GM08714 (cell line): ENCODE results near the gene CPHXL.

ENCODE experiments used
- H3K4me3 ChIP-seq: fragments of 200-500 bp; sonication (Bioruptor generic); 2 replicates; pipeline ENCODE4 v1.5.1; 2014; ENCODE audit warnings: mild to moderate bottlenecking, low read length, inconsistent platforms
- ZNF274 ChIP-seq: IDR thresholded peaks from 2 replicates; pipeline ENCODE4 v1.6.1; 2012; ENCODE audit warnings: mild to moderate bottlenecking, low read depth, low read length

Gene CPHXL

DNA sequence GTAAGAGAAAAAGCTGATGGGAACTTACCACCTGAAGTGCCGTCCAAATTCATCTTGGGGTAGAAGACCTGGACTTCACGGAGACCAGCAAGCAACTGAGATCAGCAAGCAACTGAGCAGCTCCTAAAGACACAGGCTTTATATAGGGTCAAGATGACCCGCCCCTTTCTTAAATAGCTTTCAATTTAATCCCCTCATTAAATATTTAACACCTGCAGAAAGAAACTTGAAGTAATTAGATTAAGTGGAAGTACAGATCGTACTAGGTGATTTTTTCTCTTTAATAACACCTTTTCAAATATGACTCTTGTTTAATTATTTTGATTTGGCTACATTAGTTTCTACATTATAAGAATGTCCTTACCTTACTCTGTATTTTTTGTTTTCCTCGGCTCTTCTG, at the start of gene CPHXL:
CPHXL (minus strand) TSS at position 101 of the 400 bp plus-strand sequence; CDS start at position 53, 48 bp downstream.
- no peak for TF ChIP-seq ZNF274

GRCh38 chr16:75774197-75774596, 47.9 kb upstream of the CPHXL start:
- H3K4me3 ChIP-seq, result no peak overlapping the region
- TF ChIP-seq ZNF274, result no peak

More for the DNA sequence above, at the start of gene CPHXL:
- no peak within 1 kb of the TSS for H3K4me3 ChIP-seq

DNA sequence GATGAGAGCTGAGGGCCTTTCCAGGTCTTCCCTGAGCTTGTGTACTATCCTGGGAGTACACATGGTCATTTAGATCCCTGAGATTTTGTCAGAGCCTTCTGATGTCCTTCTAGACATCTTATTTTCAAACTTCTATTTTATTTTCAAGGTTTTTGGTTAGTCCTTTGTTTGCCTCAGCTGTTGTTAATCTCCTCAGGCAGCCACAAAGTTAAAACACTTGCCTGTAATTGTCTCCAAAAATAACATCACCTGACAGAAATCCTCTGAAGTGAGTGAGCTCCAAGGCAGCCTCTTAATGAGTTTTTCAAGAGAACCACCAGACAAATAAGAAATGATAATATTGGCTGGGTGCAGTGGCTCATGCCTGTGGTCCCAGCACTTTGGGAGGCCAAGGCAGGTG, 43.8 kb upstream of the CPHXL start:
- H3K4me3 ChIP-seq, result no peak overlapping the region
- TF ChIP-seq ZNF274, result no peak

GRCh38 chr16:75764154-75764768, 38.0 kb upstream of the CPHXL start:
- no peak for TF ChIP-seq ZNF274

GRCh38 chr16:75763204-75763603, 36.9 kb upstream of the CPHXL start:
- no peak for TF ChIP-seq ZNF274
- H3K4me3 ChIP-seq, result no peak overlapping the region

More at GRCh38 chr16:75764154-75764768, 38.0 kb upstream of the CPHXL start:
- no peak overlapping the region for H3K4me3 ChIP-seq

- no peak for TF ChIP-seq ZNF274
- H3K4me3 ChIP-seq, result no peak overlapping the region
Measured at GRCh38 chr16:75762746-75763145, 36.5 kb upstream of the CPHXL start.

DNA sequence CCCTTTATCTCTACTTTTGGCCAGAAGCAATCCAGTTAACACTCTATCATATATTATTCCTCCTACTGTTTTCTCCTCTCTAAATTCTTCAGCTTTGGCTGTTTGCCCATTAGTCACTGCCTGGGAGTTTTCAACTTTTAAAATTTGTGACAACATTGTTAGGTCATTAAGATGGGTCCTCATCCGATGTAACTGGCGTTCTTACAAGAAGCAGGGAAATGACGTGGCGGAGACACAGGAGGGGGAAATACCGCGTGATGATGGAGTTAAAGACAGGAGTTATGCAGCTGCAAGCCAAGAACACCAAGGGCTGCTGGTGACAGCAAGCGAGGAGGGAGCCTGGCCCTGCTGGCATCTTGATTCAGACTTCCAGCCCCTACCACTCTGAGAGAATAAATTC, 34.8 kb upstream of the CPHXL start:
- no peak overlapping the region for H3K4me3 ChIP-seq

DNA sequence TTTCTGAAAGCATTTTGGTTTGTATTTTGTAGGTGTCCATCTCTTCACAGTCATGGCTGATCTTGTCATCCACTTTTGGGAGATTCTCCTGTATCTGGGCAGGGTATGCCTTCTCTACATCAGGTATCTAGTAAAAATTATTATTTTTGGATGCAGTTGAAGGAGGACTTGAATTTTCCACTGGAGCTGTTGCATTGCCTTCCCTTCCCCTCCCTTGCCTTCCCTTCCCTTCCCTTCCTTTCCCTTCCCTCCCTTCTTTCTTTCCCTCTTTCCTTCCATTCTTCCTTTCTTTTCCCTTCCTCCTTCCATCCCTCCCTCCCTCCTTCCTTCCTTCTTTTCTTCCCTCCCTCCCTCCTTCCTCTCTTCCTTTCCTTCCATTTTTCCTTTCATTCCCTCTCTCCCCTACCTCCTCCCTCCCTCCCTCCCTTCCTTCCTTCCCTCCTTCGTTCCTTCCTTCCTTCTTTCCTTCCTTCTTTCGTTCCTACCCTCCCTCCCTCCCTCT, 33.8 kb upstream of the CPHXL start:
- no peak for TF ChIP-seq ZNF274
- no peak overlapping the region for H3K4me3 ChIP-seq

More for the DNA sequence above, 34.8 kb upstream of the CPHXL start:
- no peak for TF ChIP-seq ZNF274

DNA sequence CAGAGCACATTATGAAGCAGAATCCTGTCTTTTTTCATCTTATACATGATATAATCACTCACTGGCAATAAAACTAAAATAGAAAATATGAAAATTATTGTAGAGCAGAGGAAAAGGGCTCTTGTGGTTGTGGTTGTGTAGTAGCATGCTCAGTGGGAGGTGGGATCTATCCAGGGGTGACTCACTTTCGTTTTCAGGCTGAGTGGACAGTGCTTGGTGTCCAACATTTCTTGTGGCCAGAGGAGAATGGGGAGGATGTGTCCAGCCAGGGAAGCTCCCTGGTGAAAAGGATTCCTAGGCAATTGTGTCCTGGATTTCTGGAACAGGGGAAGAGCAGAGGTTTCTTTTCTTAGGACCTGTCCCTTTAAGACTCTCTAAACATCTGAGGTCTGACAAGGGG, 31.9 kb upstream of the CPHXL start:
- no peak for TF ChIP-seq ZNF274
- H3K4me3 ChIP-seq, result no peak overlapping the region

- H3K4me3 ChIP-seq, result no peak overlapping the region
- TF ChIP-seq ZNF274, result no peak
Measured at GRCh38 chr16:75754141-75754540, 27.9 kb upstream of the CPHXL start.

DNA sequence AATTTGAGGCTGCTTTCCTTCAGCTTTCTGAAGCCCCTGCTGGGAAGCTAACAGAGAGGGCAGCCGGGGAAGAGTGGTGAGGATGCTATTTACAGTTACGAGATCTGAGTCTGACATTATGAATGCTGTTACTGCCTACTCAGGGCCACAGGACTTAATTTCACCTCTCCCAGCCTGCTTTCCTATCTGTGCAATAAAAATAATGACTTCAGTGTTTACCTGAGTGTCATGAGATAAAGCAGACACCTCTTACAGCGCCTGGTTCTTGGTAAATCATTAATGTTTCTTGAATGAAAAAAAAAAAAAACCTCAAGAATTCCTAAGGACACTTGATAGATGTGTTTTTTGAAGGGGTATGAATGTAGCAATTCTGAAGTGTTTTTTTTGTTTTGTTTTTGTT, 24.2 kb upstream of the CPHXL start:
- no peak overlapping the region for H3K4me3 ChIP-seq
- no peak for TF ChIP-seq ZNF274

DNA sequence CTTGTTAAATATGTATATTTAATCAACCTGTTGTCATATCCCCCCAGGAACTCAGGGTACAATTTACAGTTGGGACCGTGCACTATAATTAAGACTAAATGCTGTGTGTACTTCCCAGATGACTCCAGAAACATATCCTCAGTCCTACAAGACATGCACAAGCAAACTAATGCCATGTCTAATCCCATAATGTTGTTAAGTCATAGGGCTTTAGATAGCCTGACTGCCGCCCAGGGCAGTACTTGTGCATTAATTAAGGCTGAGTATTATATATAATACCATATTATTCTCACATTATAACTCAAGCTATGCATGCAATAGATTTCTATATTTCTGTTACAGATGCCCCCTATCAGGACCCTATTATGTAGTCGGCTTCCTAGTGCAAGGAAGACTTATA, 20.1 kb upstream of the CPHXL start:
- TF ChIP-seq ZNF274, result no peak
- no peak overlapping the region for H3K4me3 ChIP-seq

DNA sequence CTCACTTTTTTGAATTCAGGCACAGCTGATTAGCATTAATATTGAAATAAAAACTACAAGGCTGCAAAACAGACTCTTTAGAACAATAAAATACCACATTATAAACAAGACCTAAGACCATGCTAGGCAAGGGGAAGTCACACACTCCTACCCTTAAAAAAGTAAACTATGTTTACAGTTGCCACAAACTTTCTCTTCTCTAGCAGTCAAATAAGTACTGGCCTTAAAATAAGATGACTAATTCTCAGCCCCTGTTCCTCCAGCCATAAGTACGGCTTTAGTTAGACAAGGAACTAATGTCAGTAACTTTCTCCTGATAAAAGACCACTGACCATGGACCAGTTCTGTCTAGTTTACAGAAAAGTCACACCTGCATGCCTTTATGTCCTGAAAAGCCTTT, 19.5 kb upstream of the CPHXL start:
- no peak for TF ChIP-seq ZNF274
- H3K4me3 ChIP-seq, result no peak overlapping the region

GRCh38 chr16:75745242-75745641, 19.0 kb upstream of the CPHXL start:
- TF ChIP-seq ZNF274, result no peak
- H3K4me3 ChIP-seq, result no peak overlapping the region

DNA sequence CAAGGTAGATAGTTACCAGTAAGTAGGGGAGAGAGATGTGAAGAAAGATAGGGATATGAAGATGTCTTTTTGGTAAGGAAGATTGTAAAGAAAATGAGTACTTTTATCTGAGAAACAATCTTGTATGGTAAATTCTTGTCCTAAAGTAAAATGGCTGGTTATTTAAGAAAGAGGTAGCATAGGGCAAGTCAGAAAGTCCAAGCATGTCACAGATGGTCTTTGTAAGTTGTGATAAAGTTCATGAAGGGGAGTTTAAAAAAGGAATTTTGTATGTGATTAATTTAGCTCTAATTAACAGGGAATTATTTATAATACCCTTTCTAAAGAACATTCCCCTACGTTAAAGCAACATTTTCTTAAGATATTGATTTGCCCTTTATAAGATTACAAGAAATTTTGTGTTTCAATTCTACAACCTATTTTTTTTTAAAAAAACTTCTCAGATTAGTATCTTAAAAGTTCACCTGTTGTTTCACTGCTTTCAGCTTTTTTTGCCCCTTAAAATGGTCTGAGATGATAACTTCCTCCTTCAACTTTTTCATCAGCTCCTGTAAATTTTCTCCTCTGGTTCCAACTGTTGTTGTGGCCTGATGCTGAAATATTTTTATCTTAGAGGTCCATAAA, 16.2 kb upstream of the CPHXL start:
- no peak for TF ChIP-seq ZNF274
- no peak overlapping the region for H3K4me3 ChIP-seq
